MM.1S (cell line): ENCODE results near the gene MOB3B.

ENCODE experiments used
- DNase-seq: peaks from one replicate; pipeline ENCODE4 v3.0.0-alpha.2; 2015
- H2AFZ ChIP-seq: fragments of 300-600 bp; sonication (generic); 2 replicates; pipeline ENCODE4 v1.6.0; 2016; ENCODE audit warnings: antibody characterized with exemption, low read length
- H3F3A ChIP-seq: fragments of 300-600 bp; sonication (generic); 2 replicates; pipeline ENCODE4 v1.6.1; 2016; ENCODE audit warnings: mild to moderate bottlenecking, antibody characterized with exemption, low read length, moderate library complexity, mixed read lengths; ENCODE audit not compliant: insufficient read depth
- H3K27ac ChIP-seq: fragments of 300-600 bp; sonication (generic); 2 replicates; pipeline ENCODE4 v1.5.1; 2016; ENCODE audit warnings: mild to moderate bottlenecking, low read length
- H3K27me3 ChIP-seq: fragments of 300-600 bp; sonication (generic); replicated peaks from 2 replicates; pipeline ENCODE4 v1.6.0; 2016; ENCODE audit warnings: low read length; ENCODE audit not compliant: insufficient read depth
- H3K36me3 ChIP-seq: fragments of 300-600 bp; sonication (generic); replicated peaks from 2 replicates; pipeline ENCODE4 v1.6.1; 2016; ENCODE audit warnings: mild to moderate bottlenecking, low read length, mixed read lengths; ENCODE audit not compliant: insufficient read depth
- H3K4me1 ChIP-seq: fragments of 300-600 bp; sonication (generic); 2 replicates; pipeline ENCODE4 v1.6.1; 2016; ENCODE audit warnings: low read length, mixed read lengths
- H3K4me2 ChIP-seq: fragments of 300-600 bp; sonication (generic); 2 replicates; pipeline ENCODE4 v1.6.0; 2016; ENCODE audit warnings: low read depth, low read length
- H3K4me3 ChIP-seq: fragments of 300-600 bp; sonication (generic); 2 replicates; pipeline ENCODE4 v1.5.1; 2016; ENCODE audit warnings: low read length, mixed read lengths
- H3K79me2 ChIP-seq: fragments of 300-600 bp; sonication (generic); 2 replicates; pipeline ENCODE4 v1.6.1; 2016; ENCODE audit warnings: mixed run types, low read length, mixed read lengths
- H3K9ac ChIP-seq: fragments of 300-600 bp; sonication (generic); 2 replicates; pipeline ENCODE4 v1.6.1; 2016; ENCODE audit warnings: low read length, mixed read lengths
- H3K9me2 ChIP-seq: fragments of 300-600 bp; sonication (generic); replicated peaks from 2 replicates; pipeline ENCODE4 v1.6.1; 2016; ENCODE audit warnings: mild to moderate bottlenecking, low read length, mixed read lengths; ENCODE audit not compliant: insufficient read depth
- H3K9me3 ChIP-seq: fragments of 300-600 bp; sonication (generic); replicated peaks from 2 replicates; pipeline ENCODE4 v1.6.1; 2016; ENCODE audit warnings: mild to moderate bottlenecking, low read length, mixed read lengths; ENCODE audit not compliant: insufficient read depth
- H4K20me1 ChIP-seq: fragments of 300-600 bp; sonication (generic); 2 replicates; pipeline ENCODE4 v1.6.1; 2016; ENCODE audit warnings: mild to moderate bottlenecking, low read length, moderate library complexity, mixed read lengths; ENCODE audit not compliant: insufficient read depth
- EZH2 ChIP-seq: fragments of 300-600 bp; sonication (generic); optimal IDR thresholded peaks from 2 replicates; pipeline ENCODE3; 2017; ENCODE audit warnings: low read depth, mild to moderate bottlenecking, antibody characterized with exemption, low read length, mixed read lengths
- EZH2phosphoT487 ChIP-seq: fragments of 300-600 bp; sonication (generic); IDR thresholded peaks from 2 replicates; pipeline ENCODE4 v1.6.1; 2018; ENCODE audit warnings: antibody characterized with exemption, low read length
- TF ChIP-seq, protein P1 (sequence below): fragments of 300-600 bp; sonication (generic); IDR thresholded peaks from 2 replicates; pipeline ENCODE4 v1.5.1; 2016; ENCODE audit warnings: antibody characterized with exemption, low read length, mixed read lengths

The MOB3B gene

GRCh38 chr9:27426511-27427271 is 102.9 kb downstream of the MOB3B start:
- H3K27ac ChIP-seq = no peak overlapping the region

DNA sequence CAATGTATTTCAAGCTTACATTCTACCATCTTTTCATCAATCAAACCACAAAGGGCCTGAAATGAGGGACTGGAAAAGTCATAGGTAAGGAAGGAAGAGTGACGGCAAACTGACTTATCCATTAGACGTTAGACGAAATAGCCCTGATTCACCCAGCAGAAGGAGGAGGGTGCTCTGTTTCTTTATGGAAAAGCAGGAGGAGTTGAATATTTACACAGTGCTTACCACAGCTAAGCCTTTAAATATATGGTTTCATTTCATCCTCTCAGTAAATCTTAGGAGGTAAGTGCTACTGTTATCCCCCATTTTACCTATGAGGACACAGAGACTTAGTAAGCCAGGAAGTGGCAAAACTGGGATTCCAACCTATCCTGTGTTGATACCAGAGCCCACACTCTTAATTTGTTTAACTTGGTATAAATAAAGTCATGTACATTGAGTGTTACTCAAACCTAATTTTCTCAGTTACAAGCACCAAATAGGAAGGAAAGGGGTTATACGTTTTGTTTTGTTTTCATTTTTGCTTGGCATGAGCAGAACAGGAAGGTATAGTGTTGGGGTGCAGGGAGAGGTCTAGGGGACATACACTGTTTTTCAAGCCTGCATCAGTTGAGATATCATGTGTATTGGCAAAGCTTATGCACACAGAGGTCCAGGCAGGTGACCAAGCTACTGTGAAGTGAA is 103.6 kb downstream of the MOB3B start:
- no peak overlapping the region for H3K27ac ChIP-seq
- H3K4me3 ChIP-seq = no peak overlapping the region
- no peak overlapping the region for H3K4me2 ChIP-seq

More at GRCh38 chr9:27426511-27427271, 102.9 kb downstream of the MOB3B start:
- Histone ChIP-seq H3K9me3 (no peaks in the 10 kb centered on the region), H3K36me3 (no peaks in the 10 kb centered on the region), H2AFZ (no peak overlapping the region), H4K20me1 (no peaks in the 10 kb centered on the region), H3K27me3 (no peaks in the 10 kb centered on the region), H3K79me2 (no peaks in the 10 kb centered on the region), H3F3A (no peaks in the 10 kb centered on the region), H3K9ac (no peak overlapping the region), H3K4me2 (no peak overlapping the region), H3K4me1 (no peaks in the 10 kb centered on the region), H3K9me2 (no peaks in the 10 kb centered on the region), H3K4me3 (no peak overlapping the region)
- DNase-seq = no peak
- TF ChIP-seq, protein P1, sequence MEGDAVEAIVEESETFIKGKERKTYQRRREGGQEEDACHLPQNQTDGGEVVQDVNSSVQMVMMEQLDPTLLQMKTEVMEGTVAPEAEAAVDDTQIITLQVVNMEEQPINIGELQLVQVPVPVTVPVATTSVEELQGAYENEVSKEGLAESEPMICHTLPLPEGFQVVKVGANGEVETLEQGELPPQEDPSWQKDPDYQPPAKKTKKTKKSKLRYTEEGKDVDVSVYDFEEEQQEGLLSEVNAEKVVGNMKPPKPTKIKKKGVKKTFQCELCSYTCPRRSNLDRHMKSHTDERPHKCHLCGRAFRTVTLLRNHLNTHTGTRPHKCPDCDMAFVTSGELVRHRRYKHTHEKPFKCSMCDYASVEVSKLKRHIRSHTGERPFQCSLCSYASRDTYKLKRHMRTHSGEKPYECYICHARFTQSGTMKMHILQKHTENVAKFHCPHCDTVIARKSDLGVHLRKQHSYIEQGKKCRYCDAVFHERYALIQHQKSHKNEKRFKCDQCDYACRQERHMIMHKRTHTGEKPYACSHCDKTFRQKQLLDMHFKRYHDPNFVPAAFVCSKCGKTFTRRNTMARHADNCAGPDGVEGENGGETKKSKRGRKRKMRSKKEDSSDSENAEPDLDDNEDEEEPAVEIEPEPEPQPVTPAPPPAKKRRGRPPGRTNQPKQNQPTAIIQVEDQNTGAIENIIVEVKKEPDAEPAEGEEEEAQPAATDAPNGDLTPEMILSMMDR = no peak
- TF ChIP-seq EZH2 = no peak
- TF ChIP-seq EZH2phosphoT487 = no peak

GRCh38 chr9:27423915-27424710 is 105.5 kb downstream of the MOB3B start:
- H3K9ac ChIP-seq = no peak overlapping the region
- H3K79me2 ChIP-seq = no peaks in the 10 kb centered on the region
- no peak overlapping the region for H3K4me3 ChIP-seq
- no peaks in the 10 kb centered on the region for H3K27me3 ChIP-seq
- H3K27ac ChIP-seq = no peak overlapping the region
- H2AFZ ChIP-seq = no peak overlapping the region
- no peaks in the 10 kb centered on the region for H3K4me1 ChIP-seq
- H3K9me3 ChIP-seq = no peaks in the 10 kb centered on the region
- no peak overlapping the region for H3K4me2 ChIP-seq
- no peaks in the 10 kb centered on the region for H3F3A ChIP-seq
- no peak for TF ChIP-seq EZH2phosphoT487
- TF ChIP-seq EZH2 = no peak
- TF ChIP-seq, protein P1 = no peak
- no peaks in the 10 kb centered on the region for H3K9me2 ChIP-seq
- H3K36me3 ChIP-seq = no peaks in the 10 kb centered on the region
- H4K20me1 ChIP-seq = no peaks in the 10 kb centered on the region
- DNase-seq = no peak

More for the DNA sequence above, 103.6 kb downstream of the MOB3B start:
- Histone ChIP-seq H2AFZ (no peak overlapping the region), H3K27me3 (no peaks in the 10 kb centered on the region), H3F3A (no peaks in the 10 kb centered on the region), H3K79me2 (no peaks in the 10 kb centered on the region), H3K9me3 (no peaks in the 10 kb centered on the region), H3K9me2 (no peaks in the 10 kb centered on the region), H4K20me1 (no peaks in the 10 kb centered on the region), H3K36me3 (no peaks in the 10 kb centered on the region), H3K4me1 (no peaks in the 10 kb centered on the region), H3K9ac (no peak overlapping the region)
- no peak for DNase-seq
- TF ChIP-seq EZH2phosphoT487 (no peak), EZH2 (no peak)
- TF ChIP-seq, protein P1 = no peak
